GM23338 (cell line): ENCODE results near the gene STRN. TPM values are rescaled to one million over a fixed set of nuclear protein-coding genes. Genes with fewer than 3 reads are reported as not detected.

ENCODE experiments used
- CREB1 ChIP-seq: fragments of 250-450 bp; sonication (Bioruptor Pico); IDR thresholded peaks from 2 replicates; pipeline ENCODE4 v1.5.0; 2020; ENCODE audit warnings: low read depth, mild to moderate bottlenecking, moderate library complexity
- EZH2 ChIP-seq: fragments of 200-600 bp; sonication (generic); IDR thresholded peaks from one replicate; pipeline ENCODE4 v1.8.0; 2017; ENCODE audit warnings: antibody characterized with exemption, mild to moderate bottlenecking, low read depth; ENCODE audit not compliant: unreplicated experiment
- JUNB ChIP-seq: IDR thresholded peaks from one replicate; pipeline ENCODE4 v1.6.1; 2016; ENCODE audit warnings: antibody characterized with exemption; ENCODE audit not compliant: unreplicated experiment
- NANOG ChIP-seq: IDR thresholded peaks from 2 replicates; pipeline ENCODE4 v1.6.1; 2016; ENCODE audit warnings: antibody characterized with exemption, borderline replicate concordance
- ZNF114 ChIP-seq: fragments of 250-450 bp; sonication (Bioruptor Pico); IDR thresholded peaks from 2 replicates; pipeline ENCODE4 v1.5.0; 2020; ENCODE audit warnings: mild to moderate bottlenecking, moderate library complexity
- polyA plus RNA-seq: library from polyadenylated mRNA; unstranded; fragments of >200 nt; fragmentation: Nextera tagmentation; extraction: Ambion mirVana; gene quantifications from 2 replicates; pipeline ENCODE4 v1.2.1, GENCODE V29; 2016
- total RNA-seq: library from RNA; depleted of rRNA; stranded (reverse); fragments of >200 nt; shearing (Covaris generic); gene quantifications from 2 replicates; pipeline ENCODE4 v1.2.3, GENCODE V29; 2014
- TF ChIP-seq, protein P1 (sequence below): fragments of 250-450 bp; sonication (Bioruptor Pico); IDR thresholded peaks from 2 replicates; pipeline ENCODE4 v1.5.0; 2020; ENCODE audit warnings: mild to moderate bottlenecking, moderate library complexity
- TF ChIP-seq, protein P2 (sequence below), 2 experiments: fragments of 200-600 bp in 1 of 2; sonication (generic) in 1 of 2; conservative IDR thresholded peaks; 2 replicates each; pipeline versions ENCODE4 v1.5.1 to v1.6.1; 2016 to 2017; ENCODE audit warnings: antibody characterized with exemption in 2 of 2, low read depth in 2 of 2, mild to moderate bottlenecking in 2 of 2, moderate library complexity in 1 of 2
- TF ChIP-seq, protein P3 (sequence below): IDR thresholded peaks from 2 replicates; pipeline ENCODE4 v1.6.1; 2016; ENCODE audit warnings: antibody characterized with exemption

STRN gene
- total and polyA plus RNA-seq, 2 experiments from 2014 or later, result 16.1 to 34.5 TPM

DNA sequence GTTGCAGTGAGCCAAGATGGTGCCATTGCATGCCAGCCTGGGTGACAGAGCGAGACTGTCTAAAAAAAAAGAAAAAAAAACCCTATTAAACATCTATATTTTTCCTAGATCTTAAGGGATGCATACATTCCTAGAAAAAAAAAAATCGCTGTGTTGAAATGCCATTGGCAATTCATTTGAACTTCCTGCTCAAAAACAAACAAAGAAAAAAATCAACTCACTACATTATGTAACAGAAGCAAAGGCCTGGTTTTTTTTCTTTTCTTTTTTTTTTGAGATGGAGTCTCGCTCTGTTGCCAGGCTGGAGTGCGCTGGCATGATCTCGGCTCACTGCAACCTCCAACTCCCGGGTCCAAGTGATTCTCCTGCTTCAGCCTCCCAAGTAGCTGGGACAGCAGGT, 21.7 kb upstream of the STRN start (continued):
- TF ChIP-seq, protein P1, sequence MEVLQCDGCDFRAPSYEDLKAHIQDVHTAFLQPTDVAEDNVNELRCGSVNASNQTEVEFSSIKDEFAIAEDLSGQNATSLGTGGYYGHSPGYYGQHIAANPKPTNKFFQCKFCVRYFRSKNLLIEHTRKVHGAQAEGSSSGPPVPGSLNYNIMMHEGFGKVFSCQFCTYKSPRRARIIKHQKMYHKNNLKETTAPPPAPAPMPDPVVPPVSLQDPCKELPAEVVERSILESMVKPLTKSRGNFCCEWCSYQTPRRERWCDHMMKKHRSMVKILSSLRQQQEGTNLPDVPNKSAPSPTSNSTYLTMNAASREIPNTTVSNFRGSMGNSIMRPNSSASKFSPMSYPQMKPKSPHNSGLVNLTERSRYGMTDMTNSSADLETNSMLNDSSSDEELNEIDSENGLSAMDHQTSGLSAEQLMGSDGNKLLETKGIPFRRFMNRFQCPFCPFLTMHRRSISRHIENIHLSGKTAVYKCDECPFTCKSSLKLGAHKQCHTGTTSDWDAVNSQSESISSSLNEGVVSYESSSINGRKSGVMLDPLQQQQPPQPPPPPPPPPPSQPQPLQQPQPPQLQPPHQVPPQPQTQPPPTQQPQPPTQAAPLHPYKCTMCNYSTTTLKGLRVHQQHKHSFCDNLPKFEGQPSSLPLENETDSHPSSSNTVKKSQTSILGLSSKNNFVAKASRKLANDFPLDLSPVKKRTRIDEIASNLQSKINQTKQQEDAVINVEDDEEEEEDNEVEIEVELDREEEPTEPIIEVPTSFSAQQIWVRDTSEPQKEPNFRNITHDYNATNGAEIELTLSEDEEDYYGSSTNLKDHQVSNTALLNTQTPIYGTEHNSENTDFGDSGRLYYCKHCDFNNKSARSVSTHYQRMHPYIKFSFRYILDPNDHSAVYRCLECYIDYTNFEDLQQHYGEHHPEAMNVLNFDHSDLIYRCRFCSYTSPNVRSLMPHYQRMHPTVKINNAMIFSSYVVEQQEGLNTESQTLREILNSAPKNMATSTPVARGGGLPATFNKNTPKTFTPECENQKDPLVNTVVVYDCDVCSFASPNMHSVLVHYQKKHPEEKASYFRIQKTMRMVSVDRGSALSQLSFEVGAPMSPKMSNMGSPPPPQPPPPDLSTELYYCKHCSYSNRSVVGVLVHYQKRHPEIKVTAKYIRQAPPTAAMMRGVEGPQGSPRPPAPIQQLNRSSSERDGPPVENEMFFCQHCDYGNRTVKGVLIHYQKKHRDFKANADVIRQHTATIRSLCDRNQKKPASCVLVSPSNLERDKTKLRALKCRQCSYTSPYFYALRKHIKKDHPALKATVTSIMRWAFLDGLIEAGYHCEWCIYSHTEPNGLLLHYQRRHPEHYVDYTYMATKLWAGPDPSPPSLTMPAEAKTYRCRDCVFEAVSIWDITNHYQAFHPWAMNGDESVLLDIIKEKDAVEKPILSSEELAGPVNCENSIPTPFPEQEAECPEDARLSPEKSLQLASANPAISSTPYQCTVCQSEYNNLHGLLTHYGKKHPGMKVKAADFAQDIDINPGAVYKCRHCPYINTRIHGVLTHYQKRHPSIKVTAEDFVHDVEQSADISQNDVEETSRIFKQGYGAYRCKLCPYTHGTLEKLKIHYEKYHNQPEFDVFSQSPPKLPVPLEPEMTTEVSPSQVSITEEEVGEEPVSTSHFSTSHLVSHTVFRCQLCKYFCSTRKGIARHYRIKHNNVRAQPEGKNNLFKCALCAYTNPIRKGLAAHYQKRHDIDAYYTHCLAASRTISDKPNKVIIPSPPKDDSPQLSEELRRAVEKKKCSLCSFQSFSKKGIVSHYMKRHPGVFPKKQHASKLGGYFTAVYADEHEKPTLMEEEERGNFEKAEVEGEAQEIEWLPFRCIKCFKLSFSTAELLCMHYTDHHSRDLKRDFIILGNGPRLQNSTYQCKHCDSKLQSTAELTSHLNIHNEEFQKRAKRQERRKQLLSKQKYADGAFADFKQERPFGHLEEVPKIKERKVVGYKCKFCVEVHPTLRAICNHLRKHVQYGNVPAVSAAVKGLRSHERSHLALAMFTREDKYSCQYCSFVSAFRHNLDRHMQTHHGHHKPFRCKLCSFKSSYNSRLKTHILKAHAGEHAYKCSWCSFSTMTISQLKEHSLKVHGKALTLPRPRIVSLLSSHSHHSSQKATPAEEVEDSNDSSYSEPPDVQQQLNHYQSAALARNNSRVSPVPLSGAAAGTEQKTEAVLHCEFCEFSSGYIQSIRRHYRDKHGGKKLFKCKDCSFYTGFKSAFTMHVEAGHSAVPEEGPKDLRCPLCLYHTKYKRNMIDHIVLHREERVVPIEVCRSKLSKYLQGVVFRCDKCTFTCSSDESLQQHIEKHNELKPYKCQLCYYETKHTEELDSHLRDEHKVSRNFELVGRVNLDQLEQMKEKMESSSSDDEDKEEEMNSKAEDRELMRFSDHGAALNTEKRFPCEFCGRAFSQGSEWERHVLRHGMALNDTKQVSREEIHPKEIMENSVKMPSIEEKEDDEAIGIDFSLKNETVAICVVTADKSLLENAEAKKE (CRISPR knock-in tag), result no peak
- TF ChIP-seq JUNB (no peak), ZNF114 (CRISPR knock-in tag) (no peak), EZH2 (no peak), CREB1 (CRISPR knock-in tag) (no peak), NANOG (no peak)
- TF ChIP-seq, protein P2, sequence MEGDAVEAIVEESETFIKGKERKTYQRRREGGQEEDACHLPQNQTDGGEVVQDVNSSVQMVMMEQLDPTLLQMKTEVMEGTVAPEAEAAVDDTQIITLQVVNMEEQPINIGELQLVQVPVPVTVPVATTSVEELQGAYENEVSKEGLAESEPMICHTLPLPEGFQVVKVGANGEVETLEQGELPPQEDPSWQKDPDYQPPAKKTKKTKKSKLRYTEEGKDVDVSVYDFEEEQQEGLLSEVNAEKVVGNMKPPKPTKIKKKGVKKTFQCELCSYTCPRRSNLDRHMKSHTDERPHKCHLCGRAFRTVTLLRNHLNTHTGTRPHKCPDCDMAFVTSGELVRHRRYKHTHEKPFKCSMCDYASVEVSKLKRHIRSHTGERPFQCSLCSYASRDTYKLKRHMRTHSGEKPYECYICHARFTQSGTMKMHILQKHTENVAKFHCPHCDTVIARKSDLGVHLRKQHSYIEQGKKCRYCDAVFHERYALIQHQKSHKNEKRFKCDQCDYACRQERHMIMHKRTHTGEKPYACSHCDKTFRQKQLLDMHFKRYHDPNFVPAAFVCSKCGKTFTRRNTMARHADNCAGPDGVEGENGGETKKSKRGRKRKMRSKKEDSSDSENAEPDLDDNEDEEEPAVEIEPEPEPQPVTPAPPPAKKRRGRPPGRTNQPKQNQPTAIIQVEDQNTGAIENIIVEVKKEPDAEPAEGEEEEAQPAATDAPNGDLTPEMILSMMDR (conservative IDR thresholded peaks at IDR 0.05; ENCODE audit: low read depth in 2 of 2), result no peak
- TF ChIP-seq, protein P3, sequence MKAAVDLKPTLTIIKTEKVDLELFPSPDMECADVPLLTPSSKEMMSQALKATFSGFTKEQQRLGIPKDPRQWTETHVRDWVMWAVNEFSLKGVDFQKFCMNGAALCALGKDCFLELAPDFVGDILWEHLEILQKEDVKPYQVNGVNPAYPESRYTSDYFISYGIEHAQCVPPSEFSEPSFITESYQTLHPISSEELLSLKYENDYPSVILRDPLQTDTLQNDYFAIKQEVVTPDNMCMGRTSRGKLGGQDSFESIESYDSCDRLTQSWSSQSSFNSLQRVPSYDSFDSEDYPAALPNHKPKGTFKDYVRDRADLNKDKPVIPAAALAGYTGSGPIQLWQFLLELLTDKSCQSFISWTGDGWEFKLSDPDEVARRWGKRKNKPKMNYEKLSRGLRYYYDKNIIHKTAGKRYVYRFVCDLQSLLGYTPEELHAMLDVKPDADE, result no peak
